NOMO-1 (cell line): ENCODE measurements around the gene COQ8A.

Source experiments
- DNase-seq, 2 experiments: peaks; one replicate each; lab custom pipeline; 2025; ENCODE audit not compliant: unreplicated experiment in 2 of 2; lab: John Stamatoyannopoulos, UW

COQ8A gene

DNA sequence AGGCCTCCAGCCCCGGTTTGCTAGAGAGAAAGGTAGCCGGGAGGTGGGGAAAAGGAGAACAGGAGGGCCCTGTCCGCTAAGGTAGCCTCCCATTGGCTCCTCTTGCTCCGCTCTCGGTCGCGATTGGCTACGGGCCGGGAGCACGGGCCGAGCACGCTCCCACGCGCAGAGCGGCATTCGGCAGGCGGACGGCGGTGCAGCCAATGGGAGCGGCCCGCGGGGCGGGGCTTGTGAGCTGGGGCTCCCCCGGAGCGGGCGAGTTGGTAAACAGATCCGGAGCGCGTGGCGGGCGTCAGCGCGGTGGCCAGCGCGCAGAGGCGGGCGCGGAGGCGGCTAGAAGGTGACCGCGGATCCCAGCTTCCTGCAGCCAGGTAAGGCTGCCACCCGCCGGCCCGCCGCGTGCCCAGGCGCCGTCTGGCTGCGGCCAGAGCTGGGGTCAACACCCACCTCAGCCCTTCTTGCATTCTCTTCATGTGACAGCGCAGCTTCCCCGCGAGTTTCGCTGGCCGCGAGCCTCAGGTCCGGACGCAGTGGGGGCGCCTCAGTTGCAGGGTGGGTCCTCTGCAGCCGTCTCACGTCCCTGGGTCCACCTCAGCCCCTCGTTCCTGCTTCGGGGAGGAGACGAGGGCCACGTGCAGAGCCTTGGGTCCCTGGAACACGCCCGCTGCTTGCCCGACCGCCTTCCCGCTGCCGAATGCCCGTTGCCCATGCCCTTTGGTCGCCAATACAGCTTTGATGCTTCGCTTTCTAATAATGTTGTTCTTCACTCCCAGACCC, at the start of gene COQ8A:
COQ8A (plus strand) TSS at position 266 of the 777 bp plus-strand sequence. CDS start 21,092 bp downstream, outside the sequence.
- peak; percentile 99 for DNase-seq

DNA sequence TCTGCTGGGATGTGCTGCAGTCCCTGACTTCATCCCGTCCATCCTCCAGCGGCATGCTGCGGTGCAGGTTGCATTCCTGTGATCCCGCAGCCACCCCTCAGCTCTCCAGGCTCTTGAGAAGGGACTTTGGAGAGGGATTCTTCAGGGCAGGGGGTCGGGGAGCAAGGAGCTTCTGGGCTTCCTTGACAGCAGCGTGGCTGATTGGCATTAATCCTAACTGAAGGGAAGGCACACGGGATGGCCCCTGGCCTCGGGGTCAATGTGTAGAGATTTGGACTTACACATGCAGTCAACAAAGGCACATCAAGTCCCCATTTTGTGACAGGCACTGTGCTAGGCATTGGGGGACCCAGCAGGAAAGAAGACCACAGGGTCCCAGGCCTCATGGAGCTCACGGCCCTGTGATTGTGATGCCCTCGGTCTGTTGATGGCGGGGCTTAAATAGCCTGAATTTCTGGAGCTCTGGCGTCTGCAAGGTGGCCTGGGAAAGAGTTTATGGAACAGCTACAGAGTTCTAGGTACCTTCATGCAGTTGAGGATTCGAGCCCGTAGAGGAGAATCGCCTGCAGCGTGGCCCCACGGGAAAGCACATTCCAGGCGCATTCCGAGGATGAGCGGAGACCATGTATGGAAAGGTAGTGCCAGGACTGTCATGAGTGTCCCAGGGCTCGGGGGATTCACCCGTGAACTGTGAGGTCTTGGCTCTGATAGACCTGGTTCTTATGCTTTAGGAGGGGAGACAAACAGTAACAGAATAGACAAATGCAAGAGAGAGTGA, 49.6 kb upstream of the COQ8A start:
- DNase-seq = no peak

DNA sequence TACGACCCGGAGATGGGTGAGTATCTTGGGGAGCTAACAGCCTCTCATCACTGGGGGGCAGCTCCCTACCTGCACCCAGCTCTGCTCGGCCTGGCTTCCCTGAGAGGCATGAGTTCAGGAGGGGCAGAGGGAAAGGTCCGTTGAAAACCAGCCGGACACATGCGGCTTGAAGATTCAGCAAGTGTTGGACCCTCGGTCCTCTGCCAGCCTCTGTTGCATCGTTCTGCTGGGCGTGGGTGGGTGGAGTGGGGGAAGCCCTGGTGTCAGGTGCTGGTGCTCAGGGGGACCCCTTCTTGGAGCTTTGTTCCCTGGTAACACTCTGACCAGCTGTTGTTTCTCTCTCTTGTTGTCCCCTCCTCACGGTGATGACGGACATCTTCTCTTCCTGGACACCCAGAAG, 48.7 kb upstream of the COQ8A start:
- DNase-seq = no peak

DNA sequence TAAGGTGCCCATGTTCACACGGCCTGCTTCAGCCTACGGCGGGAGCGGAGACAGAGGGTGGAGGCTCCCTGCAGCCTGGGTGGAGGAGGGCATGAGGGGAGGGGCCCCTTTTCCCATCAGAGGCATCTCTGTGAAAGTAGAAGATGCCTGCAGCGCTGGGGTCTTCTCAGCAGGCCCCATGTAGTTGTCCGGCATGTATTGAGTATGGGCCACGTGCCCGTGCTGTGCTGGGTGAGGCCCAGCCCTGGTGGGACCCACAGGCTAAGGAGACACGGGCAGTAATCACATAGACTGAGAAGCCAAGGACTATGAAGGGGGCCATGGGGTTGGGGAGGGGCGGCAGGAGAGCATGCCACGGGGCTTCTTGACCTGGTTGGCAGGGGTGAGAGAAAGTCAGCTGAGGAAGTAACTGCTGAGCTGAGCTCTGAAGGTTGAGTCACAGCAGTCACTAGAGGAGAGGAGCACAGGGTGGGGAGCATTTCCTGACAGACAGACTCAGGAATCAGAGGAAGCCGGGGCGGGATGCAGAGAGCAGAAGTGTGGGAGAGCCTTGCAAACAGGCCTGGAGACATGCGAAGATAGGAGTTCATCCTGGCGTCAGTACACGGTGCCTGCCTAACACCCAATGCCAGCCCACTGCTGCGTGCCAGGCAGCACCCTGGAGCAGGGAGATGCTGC, 48.1 kb upstream of the COQ8A start:
- no peak for DNase-seq

DNA sequence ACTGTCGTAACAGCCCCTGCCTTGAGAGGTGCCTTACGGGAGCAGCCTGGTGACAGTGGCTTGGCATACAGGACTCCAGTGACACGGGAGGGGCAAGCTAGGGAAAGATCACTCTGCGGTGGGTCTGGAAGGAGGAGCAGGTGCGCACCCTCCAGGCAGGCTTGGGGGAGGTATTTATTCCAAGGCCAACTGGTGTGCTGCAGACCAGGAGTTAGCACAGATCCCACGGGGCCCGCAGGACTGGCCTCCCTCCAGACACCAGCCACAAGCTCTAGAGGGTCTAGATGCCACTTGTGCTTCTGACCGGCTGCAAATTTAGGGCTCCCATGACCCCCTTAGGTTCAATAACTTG, 47.6 kb upstream of the COQ8A start:
- no peak for DNase-seq

DNA sequence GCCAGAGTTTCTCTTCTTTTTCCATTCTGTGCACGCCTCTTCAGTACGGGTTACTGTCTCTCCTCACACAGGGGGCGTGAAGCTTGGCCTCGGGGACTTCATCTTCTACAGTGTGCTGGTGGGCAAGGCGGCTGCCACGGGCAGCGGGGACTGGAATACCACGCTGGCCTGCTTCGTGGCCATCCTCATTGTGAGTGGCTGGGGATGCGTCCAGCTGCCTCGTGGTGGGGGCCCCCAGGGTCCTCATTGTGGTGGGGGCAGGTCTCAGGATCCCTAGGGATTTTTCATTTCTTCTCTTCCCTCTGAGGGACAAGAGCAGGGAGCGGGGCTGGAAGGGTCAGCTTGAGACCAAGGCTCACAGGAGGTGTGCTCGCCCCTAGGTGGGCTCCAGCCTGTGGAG, 46.2 kb upstream of the COQ8A start:
- DNase-seq = no peak

DNA sequence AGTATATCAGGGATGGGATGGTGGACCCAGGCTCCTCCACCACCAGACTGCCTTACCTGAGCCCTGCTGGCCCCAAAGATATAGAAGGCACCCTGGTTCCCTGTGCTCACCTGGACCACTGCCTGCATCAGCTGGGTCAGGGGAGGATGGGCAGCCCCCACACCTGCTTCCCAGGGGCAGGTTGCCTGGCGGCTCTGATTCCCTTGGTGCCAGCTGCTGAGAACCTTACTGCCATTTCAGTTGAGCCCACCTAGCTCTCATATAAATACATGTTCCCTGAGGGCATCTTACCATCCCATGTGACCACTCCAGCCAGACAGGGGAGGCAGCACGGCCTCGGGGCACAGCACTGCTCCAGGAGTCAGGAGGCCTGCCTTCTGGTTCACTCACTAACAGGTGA, 45.3 kb upstream of the COQ8A start:
- DNase-seq = no peak

DNA sequence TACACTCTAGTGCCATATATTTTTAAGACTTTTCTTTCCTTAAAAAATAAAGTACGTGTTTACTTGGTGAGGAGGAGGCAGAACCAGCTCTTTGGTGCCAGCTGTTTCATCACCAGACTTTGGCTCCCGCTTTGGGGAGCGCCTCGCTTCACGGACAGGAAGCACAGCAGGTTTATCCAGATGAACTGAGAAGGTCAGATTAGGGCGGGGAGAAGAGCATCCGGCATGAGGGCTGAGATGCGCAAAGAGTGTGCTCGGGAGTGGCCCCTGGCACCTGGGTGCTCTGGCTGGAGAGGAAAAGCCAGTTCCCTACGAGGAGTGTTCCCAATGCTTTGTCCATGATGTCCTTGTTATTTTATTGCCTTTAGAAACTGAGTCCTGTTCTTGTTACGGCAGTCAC, 44.5 kb upstream of the COQ8A start:
- DNase-seq = no peak

DNA sequence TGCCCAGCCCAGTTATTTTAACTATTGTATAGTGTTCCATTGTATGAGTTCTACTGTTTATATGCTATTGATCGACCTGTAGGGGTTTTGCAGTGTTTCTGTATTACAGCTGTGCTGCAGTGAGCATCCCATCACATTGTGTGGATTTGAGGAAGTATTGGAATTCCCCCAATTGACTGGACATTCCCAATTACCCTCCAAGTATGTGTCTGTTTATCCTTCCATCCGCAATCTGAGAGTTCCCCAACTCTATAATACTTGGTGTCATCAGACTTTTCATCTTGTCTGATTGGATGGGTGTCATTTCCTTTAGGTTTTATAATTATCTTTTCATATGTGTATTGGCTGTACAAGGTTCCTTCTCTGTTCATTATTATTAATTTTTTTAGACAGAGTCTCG, 41.8 kb upstream of the COQ8A start:
- no peak for DNase-seq

DNA sequence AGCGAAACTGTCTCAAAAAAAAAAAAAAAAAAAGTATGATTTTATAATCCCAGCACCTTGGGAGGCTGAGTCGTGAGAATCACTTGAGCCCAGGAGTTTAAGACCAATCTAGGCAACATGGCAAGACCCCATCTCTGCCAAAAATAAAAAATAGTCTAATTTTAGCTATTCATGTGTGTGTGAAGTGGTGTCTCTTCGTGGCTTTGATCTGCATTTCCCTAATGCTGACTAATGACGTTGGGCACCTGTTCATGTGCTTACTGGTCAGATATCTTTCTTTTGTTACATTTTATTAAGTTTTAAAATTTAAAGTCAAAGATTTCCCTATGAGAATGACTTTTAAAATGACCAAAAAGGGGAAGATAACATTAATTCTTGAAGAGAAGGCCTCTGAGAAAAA, 38.7 kb upstream of the COQ8A start:
- no peak for DNase-seq

DNA sequence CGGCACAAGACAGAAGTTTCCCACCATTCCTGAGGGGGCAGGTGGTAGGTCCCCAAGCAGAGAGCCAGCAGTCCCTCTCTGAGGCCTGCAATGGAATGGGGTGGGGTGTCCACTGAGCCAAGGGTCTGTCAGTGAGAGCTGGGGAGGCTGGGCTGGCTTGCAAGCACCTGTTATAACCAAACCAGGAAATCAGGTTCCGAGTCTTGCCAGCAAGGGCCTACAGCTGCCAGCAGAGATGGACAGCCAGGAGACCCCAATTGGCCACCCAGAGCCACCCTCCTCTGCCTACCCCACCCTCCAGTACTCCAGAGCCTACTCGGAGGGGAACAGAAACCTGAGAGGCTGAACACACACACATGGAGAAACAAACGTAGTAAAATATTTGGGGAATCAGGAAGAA, 37.5 kb upstream of the COQ8A start:
- DNase-seq = no peak

DNA sequence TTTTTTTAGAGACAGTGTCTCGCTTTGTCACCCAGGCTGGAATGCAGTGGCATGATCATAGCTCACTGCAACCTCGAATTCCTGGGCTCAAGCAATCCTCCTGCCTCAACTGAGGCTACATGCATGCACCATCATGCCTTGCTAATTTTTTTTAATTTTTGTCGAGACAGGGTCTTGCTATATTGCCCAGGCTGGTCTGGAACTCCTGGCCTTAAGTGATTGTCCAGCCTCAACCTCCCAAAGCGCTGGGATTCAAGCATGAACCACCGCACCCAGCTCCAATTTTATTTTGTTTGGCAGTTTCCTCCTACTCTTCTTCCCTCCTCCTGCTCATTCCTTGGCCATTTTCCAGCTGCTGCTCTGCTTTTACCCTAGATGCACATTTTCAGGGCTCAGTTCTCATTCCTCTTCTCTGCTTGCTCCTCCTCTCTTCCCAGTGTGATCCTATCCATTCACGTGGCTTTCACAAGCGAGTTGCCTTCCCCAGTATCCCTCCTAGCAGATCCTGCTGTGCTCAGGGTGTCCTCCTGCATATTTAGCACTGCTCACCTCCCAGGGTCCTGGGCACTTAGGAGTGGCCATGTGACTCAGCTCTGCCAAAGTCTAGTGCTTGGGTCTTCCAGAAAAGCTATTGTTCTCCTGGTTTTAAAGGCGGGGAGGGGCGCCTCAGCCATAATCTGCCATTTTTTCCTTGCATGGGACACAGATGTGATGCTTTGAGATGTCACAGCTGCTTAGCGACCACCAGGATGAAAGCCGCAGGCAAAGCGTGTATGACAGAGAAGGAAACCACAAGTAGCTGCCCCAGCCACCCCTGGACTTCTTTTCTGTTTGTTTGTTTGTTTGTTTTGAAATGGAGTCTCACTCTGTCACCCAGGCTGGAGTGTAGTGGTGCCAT, 36.0 kb upstream of the COQ8A start:
- no peak for DNase-seq

DNA sequence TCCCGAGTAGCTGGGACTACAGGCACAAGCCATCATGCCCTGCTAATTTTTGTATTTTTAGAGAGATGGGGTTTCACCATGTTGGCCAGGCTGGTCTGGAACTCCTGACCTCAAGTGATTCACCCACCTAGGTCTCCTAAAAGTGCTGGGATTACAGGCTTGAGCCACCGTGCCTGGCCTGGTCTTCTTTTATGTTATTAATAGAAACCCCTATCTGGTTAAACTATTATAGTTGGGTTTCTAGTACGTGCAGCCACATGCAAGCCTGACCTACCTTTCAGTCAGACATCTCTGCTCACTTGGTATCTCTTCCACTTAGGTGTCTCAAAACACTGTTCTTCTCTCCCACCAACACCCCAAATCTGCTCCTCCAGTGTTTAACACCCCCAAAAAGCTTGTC, 35.3 kb upstream of the COQ8A start:
- no peak for DNase-seq

DNA sequence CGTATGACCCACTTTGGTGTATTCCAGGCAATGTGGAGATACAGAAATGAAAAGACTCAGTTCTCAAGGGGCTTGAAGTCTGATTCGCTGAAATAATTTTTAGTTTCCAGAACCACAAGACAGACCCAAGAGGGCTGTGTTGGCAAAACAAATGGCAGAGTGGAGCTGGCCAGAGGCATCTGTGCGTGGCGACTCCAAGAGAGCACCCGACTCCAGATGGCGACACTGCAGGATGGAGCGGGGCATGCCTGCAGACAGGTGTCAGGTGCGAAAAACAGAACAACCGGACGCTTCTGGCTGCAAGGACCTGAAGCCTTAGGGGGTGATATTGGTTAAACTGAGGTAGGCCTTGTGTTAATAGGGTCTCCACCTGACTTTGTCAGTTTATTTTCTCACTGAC, 31.7 kb upstream of the COQ8A start:
- DNase-seq = no peak

DNA sequence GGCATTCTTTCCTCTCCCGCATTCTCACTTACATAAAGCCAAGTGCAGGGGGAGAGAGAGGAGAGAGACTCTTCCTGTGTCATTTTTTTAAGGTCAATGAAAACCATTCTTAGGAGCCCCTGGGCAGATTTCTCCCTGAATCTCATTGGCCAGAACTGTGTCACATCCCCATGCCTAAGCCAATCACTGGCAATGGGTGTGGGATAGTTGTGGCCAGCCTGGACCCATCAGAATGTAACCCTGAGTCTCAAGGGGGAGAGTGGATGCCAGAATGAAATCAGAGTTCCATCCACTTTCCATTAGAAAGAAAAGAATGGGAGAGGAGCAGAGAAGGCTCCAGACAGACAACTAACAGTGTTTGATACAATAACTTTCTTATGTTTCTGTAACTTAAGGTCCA, 31.2 kb upstream of the COQ8A start:
- DNase-seq = no peak

DNA sequence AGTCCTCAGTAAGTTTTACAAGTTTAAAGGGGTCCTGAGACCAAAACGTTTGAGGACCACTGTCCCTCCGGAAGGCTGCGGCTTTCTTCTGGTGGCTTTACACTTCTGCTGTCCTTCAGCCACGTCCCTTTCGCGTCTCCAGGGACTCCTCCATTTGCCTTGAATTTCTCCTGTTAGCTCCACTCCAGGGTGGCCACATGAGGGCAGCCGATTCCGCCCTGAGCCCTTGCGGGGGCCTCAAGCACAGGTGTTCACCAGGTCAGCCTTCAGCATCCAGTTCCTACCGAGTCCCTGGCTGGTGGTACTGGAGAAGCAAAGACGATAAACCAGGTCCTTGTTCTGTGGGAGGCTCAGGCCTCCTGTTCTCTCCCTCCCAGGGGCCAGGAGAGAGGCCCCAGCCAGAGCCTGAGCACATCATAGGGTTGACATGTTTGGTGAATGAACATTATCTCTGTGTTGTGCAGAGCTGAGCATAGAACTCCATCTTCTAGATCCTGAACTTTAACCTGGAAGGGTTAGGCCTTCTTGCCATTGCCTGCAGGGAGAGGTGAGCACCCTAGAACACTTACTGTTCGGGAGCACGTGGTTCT, 27.4 kb upstream of the COQ8A start:
- DNase-seq = no peak

DNA sequence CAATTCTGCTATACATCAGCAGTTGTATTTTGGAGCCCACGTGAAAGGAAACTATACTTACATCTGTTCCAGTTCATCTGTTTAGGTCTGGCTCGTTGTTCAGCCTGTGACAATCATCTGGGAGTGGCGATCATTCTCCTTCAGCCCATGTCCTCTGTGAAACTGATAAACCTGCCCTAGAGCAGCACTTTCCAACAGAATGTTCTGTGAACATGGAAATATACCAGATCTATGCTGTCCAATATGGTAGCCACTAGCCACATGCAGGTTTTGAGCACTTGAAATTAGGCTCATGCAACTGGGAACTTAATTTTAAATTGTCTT, 24.5 kb upstream of the COQ8A start:
- no peak for DNase-seq

DNA sequence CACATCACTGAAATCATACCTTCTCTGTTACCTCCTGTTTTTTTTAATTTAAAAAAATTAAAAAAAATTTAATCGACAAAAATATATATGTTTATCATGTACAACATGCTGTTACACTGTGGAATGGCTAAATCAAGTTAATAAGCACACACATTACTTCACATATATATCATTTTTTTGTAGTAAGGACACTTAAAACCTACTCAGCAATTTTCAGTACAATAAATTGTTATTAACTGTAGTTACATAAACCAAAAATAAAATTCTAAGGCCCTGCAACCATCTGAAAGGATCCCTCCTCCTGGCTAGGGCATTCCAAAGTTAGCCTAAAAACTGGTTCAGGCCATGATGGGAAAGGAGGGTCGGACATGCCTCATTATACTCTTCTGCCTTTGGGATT, 23.6 kb upstream of the COQ8A start:
- no peak for DNase-seq

DNA sequence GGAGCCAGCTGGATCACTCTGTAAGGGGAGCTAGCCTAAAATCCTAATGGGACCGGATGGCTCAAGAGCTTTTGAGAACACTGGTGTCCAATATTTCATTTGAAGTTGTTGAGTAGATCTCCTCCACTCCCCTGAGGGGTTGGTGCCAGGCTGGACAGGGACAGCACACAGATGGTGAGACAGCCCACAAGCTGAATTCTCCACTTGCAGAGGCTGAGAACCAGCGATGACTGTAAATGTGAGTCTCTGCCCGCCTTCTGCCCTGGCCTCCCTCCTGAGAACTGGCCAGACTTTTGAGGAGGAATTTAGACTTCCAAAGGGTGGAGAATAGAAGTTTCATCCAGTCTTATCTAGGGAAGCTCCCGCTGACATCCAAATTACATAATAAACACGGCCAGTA, 20.5 kb upstream of the COQ8A start:
- no peak for DNase-seq

DNA sequence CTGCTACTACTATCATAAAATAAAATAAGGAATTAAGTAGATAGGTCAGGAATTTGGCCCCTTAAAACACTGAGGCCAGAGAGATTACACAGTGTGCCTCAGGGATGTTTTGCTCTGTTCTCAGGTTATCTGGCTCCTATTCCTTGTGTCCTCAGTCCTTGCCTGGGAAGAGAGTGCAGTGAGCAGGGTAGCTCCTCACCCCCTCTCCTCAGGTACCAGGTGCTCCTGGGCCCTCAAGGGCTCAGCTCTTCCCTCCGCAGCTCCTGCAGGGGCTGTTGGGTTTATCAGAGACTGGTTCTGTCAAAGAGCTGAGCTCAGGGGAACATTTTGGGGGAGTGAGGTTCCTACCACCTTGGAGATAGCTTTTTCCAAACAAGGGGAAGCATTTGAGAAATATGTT, 20.1 kb upstream of the COQ8A start:
- no peak for DNase-seq

DNA sequence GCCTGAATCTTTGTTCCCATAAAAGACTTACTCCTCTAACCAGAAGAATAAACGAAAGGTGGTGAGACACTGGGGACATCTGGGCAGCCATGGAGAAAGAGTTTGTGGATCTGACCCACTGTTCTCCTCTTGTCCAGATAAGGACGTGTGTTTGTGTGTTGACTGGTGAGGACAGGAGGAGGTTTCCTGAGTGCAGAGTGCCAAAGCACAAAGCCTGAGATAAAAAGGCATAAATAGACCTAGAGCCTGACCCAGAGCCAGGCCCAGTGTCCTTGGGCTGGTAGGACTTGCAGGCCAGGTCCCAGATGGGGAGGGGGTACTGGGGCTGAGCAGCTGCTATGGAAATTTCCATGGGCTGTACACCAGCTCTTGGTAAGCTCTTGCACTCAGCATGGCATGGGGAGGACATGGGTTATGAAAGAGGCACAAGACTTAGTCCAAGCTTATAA, 19.6 kb upstream of the COQ8A start:
- DNase-seq = no peak
